ENCODE data around the gene TMEM168. TPM values are rescaled to one million over a fixed set of nuclear protein-coding genes. Genes with fewer than 3 reads are reported as not detected.
"Not testable (repeated sequence)": the region's sequence is repeated elsewhere in the genome, so short reads cannot be mapped to it uniquely, and the experiment has no call there.

Gene TMEM168
- polyA plus RNA-seq, 1 donor: 37.5 TPM

GRCh38 chr7:112731324-112731723 lies 58.9 kb downstream of the TMEM168 start:
- not testable (repeated sequence) for H3K4me3 ChIP-seq (ENCODE audit: low read length); H3K27me3 ChIP-seq (ENCODE audit: control insufficient read depth, insufficient read depth, low read length); H3K27ac ChIP-seq (ENCODE audit: low read length); DNase-seq; H3K36me3 ChIP-seq (ENCODE audit: control insufficient read depth, insufficient read depth, low read length); H3K4me1 ChIP-seq (ENCODE audit: control insufficient read depth, insufficient read depth, low read length)
- 100% methylated on average over 2 of the region's 2 CpGs for WGBS (ENCODE audit: insufficient coverage, low lambda C conversion rate)
- peaks cover 20% of the 10 kb centered on the region for H3K9me3 ChIP-seq (ENCODE audit: control insufficient read depth, low read depth, low read length)

GRCh38 chr7:112726076-112726475 lies 64.1 kb downstream of the TMEM168 start:
- H3K27me3 ChIP-seq (ENCODE audit: control insufficient read depth, insufficient read depth, low read length): no peaks in the 10 kb centered on the region
- H3K27ac ChIP-seq (ENCODE audit: low read length): no peak overlapping the region
- no peaks in the 10 kb centered on the region for H3K36me3 ChIP-seq (ENCODE audit: control insufficient read depth, insufficient read depth, low read length)
- no CpG with 5 or more reads among the region's 3 CpGs for WGBS (ENCODE audit: insufficient coverage, low lambda C conversion rate)
- no peaks in the 10 kb centered on the region for H3K4me1 ChIP-seq (ENCODE audit: control insufficient read depth, insufficient read depth, low read length)
- no peak overlapping the region for H3K4me3 ChIP-seq (ENCODE audit: low read length)
- no peak for DNase-seq
- H3K9me3 ChIP-seq (ENCODE audit: control insufficient read depth, low read depth, low read length): peaks cover 20% of the 10 kb centered on the region

- Histone ChIP-seq H3K36me3 (ENCODE audit: control insufficient read depth, insufficient read depth, low read length) (no peaks in the 10 kb centered on the region), H3K27me3 (ENCODE audit: control insufficient read depth, insufficient read depth, low read length) (no peaks in the 10 kb centered on the region), H3K9me3 (ENCODE audit: control insufficient read depth, low read depth, low read length) (peaks cover 9% of the 10 kb centered on the region), H3K4me3 (ENCODE audit: low read length) (no peak overlapping the region), H3K4me1 (ENCODE audit: control insufficient read depth, insufficient read depth, low read length) (no peaks in the 10 kb centered on the region), H3K27ac (ENCODE audit: low read length) (no peak overlapping the region)
- 67% methylated on average over 1 of the region's 4 CpGs for WGBS (ENCODE audit: insufficient coverage, low lambda C conversion rate)
- no peak for DNase-seq
Observed at GRCh38 chr7:112723416-112723815, 66.8 kb downstream of the TMEM168 start.

- no peaks in the 10 kb centered on the region for H3K27me3 ChIP-seq (ENCODE audit: control insufficient read depth, insufficient read depth, low read length)
- DNase-seq: no peak
- H3K4me1 ChIP-seq (ENCODE audit: control insufficient read depth, insufficient read depth, low read length): no peaks in the 10 kb centered on the region
- no CpG with 5 or more reads among the region's 1 CpG for WGBS (ENCODE audit: insufficient coverage, low lambda C conversion rate)
- no peak overlapping the region for H3K27ac ChIP-seq (ENCODE audit: low read length)
- H3K36me3 ChIP-seq (ENCODE audit: control insufficient read depth, insufficient read depth, low read length): no peaks in the 10 kb centered on the region
- H3K4me3 ChIP-seq (ENCODE audit: low read length): no peak overlapping the region
- no peaks in the 10 kb centered on the region for H3K9me3 ChIP-seq (ENCODE audit: control insufficient read depth, low read depth, low read length)
Observed at GRCh38 chr7:112721366-112721765, 68.8 kb downstream of the TMEM168 start.

GRCh38 chr7:112715525-112715924 lies 74.7 kb downstream of the TMEM168 start:
- no CpG with 5 or more reads among the region's 4 CpGs for WGBS (ENCODE audit: insufficient coverage, low lambda C conversion rate)
- Histone ChIP-seq H3K4me1 (ENCODE audit: control insufficient read depth, insufficient read depth, low read length) (no peaks in the 10 kb centered on the region), H3K9me3 (ENCODE audit: control insufficient read depth, low read depth, low read length) (no peaks in the 10 kb centered on the region), H3K4me3 (ENCODE audit: low read length) (no peak overlapping the region), H3K27ac (ENCODE audit: low read length) (no peak overlapping the region), H3K36me3 (ENCODE audit: control insufficient read depth, insufficient read depth, low read length) (no peaks in the 10 kb centered on the region), H3K27me3 (ENCODE audit: control insufficient read depth, insufficient read depth, low read length) (no peaks in the 10 kb centered on the region)
- peak in 1 of 2 donors; percentile 18 for DNase-seq

GRCh38 chr7:112714917-112715316 lies 75.3 kb downstream of the TMEM168 start:
- no peak for DNase-seq
- Histone ChIP-seq H3K27me3 (ENCODE audit: control insufficient read depth, insufficient read depth, low read length) (no peaks in the 10 kb centered on the region), H3K27ac (ENCODE audit: low read length) (no peak overlapping the region), H3K4me3 (ENCODE audit: low read length) (no peak overlapping the region), H3K36me3 (ENCODE audit: control insufficient read depth, insufficient read depth, low read length) (no peaks in the 10 kb centered on the region), H3K9me3 (ENCODE audit: control insufficient read depth, low read depth, low read length) (no peaks in the 10 kb centered on the region), H3K4me1 (ENCODE audit: control insufficient read depth, insufficient read depth, low read length) (no peaks in the 10 kb centered on the region)
- WGBS (ENCODE audit: insufficient coverage, low lambda C conversion rate): no CpG with 5 or more reads among the region's 2 CpGs
